Heart left ventricle (tissue), 16 donors: ENCODE data around the gene GALNTL6. TPM values are rescaled to one million over a fixed set of nuclear protein-coding genes. Genes with fewer than 3 reads are reported as not detected.
"Not testable (repeated sequence)": the region's sequence is repeated elsewhere in the genome, so short reads cannot be mapped to it uniquely, and the experiment has no call there.

Experiments used
- ATAC-seq, 4 donors: fragments of 200-7000 bp; cut with Tn5 transposase; one replicate each; pipeline ENCODE4 v1.9.1; 2020 to 2022; ENCODE audit warnings: moderate library complexity in 4 of 4, mild to moderate bottlenecking in 3 of 4, moderate number of reproducible peaks in 1 of 4
- DNase-seq, 5 donors: peaks; one replicate each; pipeline ENCODE4 v3.0.0-alpha.2; 2020
- H3K27ac ChIP-seq, 12 donors: fragments of 200-600 bp; sonication (generic) in 4 of 12; one replicate each; pipeline versions ENCODE4 v1.5.0 to v1.8.0; 2016 to 2022; ENCODE audit warnings: mild to moderate bottlenecking in 2 of 12
- H3K27me3 ChIP-seq, 9 donors: fragments of 200-600 bp; sonication (generic) in 2 of 9; one replicate each; pipeline versions ENCODE4 v1.5.1 to v1.8.0; 2016 to 2022; ENCODE audit warnings: mild to moderate bottlenecking in 3 of 9
- H3K36me3 ChIP-seq, 9 donors: fragments of 200-600 bp; sonication (generic) in 2 of 9; one replicate each; pipeline versions ENCODE4 v1.5.0 to v1.8.0; 2018 to 2022; ENCODE audit warnings: mild to moderate bottlenecking in 2 of 9
- H3K4me1 ChIP-seq, 12 donors: fragments of 200-600 bp; sonication (generic) in 4 of 12; one replicate each; pipeline versions ENCODE4 v1.5.0 to v1.8.0; 2016 to 2022; ENCODE audit warnings: mild to moderate bottlenecking in 3 of 12
- H3K4me3 ChIP-seq, 12 donors: fragments of 200-600 bp; sonication (generic) in 4 of 12; one replicate each; pipeline versions ENCODE4 v1.5.0 to v1.8.0; 2017 to 2022; ENCODE audit warnings: mild to moderate bottlenecking in 9 of 12, moderate library complexity in 4 of 12
- H3K9me3 ChIP-seq, 12 donors: fragments of 200-600 bp; sonication (generic) in 4 of 12; one replicate each; pipeline versions ENCODE4 v1.5.0 to v1.8.0; 2016 to 2022; ENCODE audit warnings: mild to moderate bottlenecking in 1 of 12
- CTCF ChIP-seq, 12 donors: fragments of 200-600 bp; sonication (generic) in 4 of 12; IDR thresholded peaks; one replicate each; pipeline versions ENCODE4 v1.5.0 to v1.8.0; 2018 to 2022; ENCODE audit warnings: antibody characterized with exemption in 12 of 12, mild to moderate bottlenecking in 5 of 12
- POLR2A ChIP-seq, 2 donors: fragments of 450-650 bp; IDR thresholded peaks; one replicate each; pipeline ENCODE4 v1.6.1; 2017; ENCODE audit warnings: antibody characterized with exemption in 2 of 2, mild to moderate bottlenecking in 2 of 2, moderate library complexity in 2 of 2
- WGBS, 4 donors: extraction: QIAGEN DNeasy Blood & Tissue Kit in 2 of 4; methylation state at CpG; one replicate each; pipeline versions ENCODE4 v1.1.5 to v1.1.7; 2013 to 2018; 5-methylcytosine and 5-hydroxymethylcytosine counted together
- intact Hi-C, 10 donors: fragments of 100-400 bp; cut with DNase I; formaldehyde crosslinking; loops; one replicate each; pipeline versions ENCODE4 v1.11.1 to v1.14.2; 2022
- polyA plus RNA-seq, 2 donors: library from polyadenylated mRNA; stranded (reverse); fragments of 200-250 nt; gene quantifications; one replicate each; pipeline ENCODE4 v1.2.3, GENCODE V29; 2013
- total RNA-seq, 9 donors: library from RNA; depleted of rRNA in 2 of 9; stranded (reverse); fragments of >200 nt in 2 of 9; fragmentation: NEBNext Ultra II Directional in 3 of 9; extraction: Animal tissue kit (Norgen Biotek cat#: 25700) in 3 of 9; gene quantifications; one replicate each; pipeline versions ENCODE4 v1.1.0 to v1.2.4, GENCODE V29; 2016 to 2023
- donor health status: ischemic (EF 13 %, LVEDD 7.1; RV severe dilation, severe dysfunction).
- donor health status: healthy with polysubstance abuse.
- donor health status: DM: no; HTN: yes; CAD: no.
- donor health status: DM: no; HTN: no; CAD: no.
- donor health status: ischemic (EF 25% LVEDD 6.9; RV normal size, moderate dysfunction).
- donor health status: ischemic (EF 25% LVEDD 5.7; RV mildly dilated, moderate dysfunction).
- donor health status: healthy.
- donor health status: DM: yes; HTN: yes; CAD: no.
- donor health status: ischemic (EF 35%, LVEDD 5.7; RV mildly dilated, moderate dysfunction).
- donor health status: nonischemic (EF 11% LVEDD 7.7; RV severe dilation, severe dysfunction).
- donor health status: DM: yes; HTN: yes; CAD: no.
- donor health status: PGD.
- donor health status: ischemic (EF 29% LVEDD 5.4; RV normal size, mild dysfunction).
- donor health status: nonischemic (EF 23%, LVEDD 6.1; RV moderate dilation, normal function).

GALNTL6 gene
- total and polyA plus RNA-seq, 11 donors, result 0.33 to 0.52 TPM; not detected in 9

GRCh38 chr4:172900900-172901299, 1087.7 kb downstream of the GALNTL6 start:
- intact Hi-C loops, result no loop called here
- H3K9me3 ChIP-seq, result peaks cover 0 to 9% (median 5%) of the 10 kb centered on the region in 12 donors
- H3K4me1 ChIP-seq, result no peaks in the 10 kb centered on the region
- WGBS, 4 donors, result 47 to 56% (median 52%) methylated on average over 4 of the region's 4 CpGs
- H3K27ac ChIP-seq, result no peak overlapping the region
- no peaks in the 10 kb centered on the region for H3K27me3 ChIP-seq
- DNase-seq (no peak), ATAC-seq (no peak)
- TF ChIP-seq CTCF (IDR thresholded peaks at IDR 0.05) (no peak), POLR2A (IDR thresholded peaks at IDR 0.05) (no peak)
- no peak overlapping the region for H3K4me3 ChIP-seq
- no peaks in the 10 kb centered on the region for H3K36me3 ChIP-seq

- H3K4me1 ChIP-seq, H3K27me3 ChIP-seq, H3K4me3 ChIP-seq, intact Hi-C loops, H3K27ac ChIP-seq, H3K36me3 ChIP-seq, DNase-seq, H3K9me3 ChIP-seq, ATAC-seq: not testable (repeated sequence)
- 78 to 89% (median 81%) methylated on average over 6 to 8 of the region's 8 CpGs for WGBS, 4 donors
Measured at GRCh38 chr4:172912468-172912867, 1099.3 kb downstream of the GALNTL6 start.

- H3K27ac ChIP-seq, H3K4me3 ChIP-seq, DNase-seq, H3K36me3 ChIP-seq, ATAC-seq, H3K27me3 ChIP-seq, H3K4me1 ChIP-seq, intact Hi-C loops: not testable (repeated sequence)
- peaks cover 0 to 10% (median 0%) of the 10 kb centered on the region in 12 donors for H3K9me3 ChIP-seq
- 80 to 89% (median 86%) methylated on average over 3 of the region's 3 CpGs for WGBS, 4 donors
Measured at GRCh38 chr4:172917403-172917802, 1104.2 kb downstream of the GALNTL6 start.

GRCh38 chr4:172919269-172919668, 1106.1 kb downstream of the GALNTL6 start:
- H3K27ac ChIP-seq, result no peak overlapping the region
- WGBS, 4 donors, result 93 to 97% (median 94%) methylated on average over 5 of the region's 5 CpGs
- no peak overlapping the region for H3K4me3 ChIP-seq
- H3K9me3 ChIP-seq, result peaks cover 0 to 10% (median 0%) of the 10 kb centered on the region in 12 donors
- TF ChIP-seq POLR2A (IDR thresholded peaks at IDR 0.05) (no peak), CTCF (IDR thresholded peaks at IDR 0.05) (no peak)
- DNase-seq (no peak), ATAC-seq (no peak)
- no peaks in the 10 kb centered on the region for H3K36me3 ChIP-seq
- no peaks in the 10 kb centered on the region for H3K27me3 ChIP-seq
- intact Hi-C loops, result no loop called here
- no peaks in the 10 kb centered on the region for H3K4me1 ChIP-seq

GRCh38 chr4:172927096-172927814, 1114.1 kb downstream of the GALNTL6 start:
- WGBS, 4 donors, result 68 to 76% (median 75%) methylated on average over 5 of the region's 5 CpGs
- no peak for TF ChIP-seq CTCF (IDR thresholded peaks at IDR 0.05)
- TF ChIP-seq POLR2A (IDR thresholded peaks at IDR 0.05), result no peak
- intact Hi-C loops, result no loop called here
- Histone ChIP-seq H3K9me3 (no peaks in the 10 kb centered on the region), H3K27ac (no peak overlapping the region), H3K27me3 (no peaks in the 10 kb centered on the region), H3K36me3 (no peaks in the 10 kb centered on the region), H3K4me1 (no peaks in the 10 kb centered on the region), H3K4me3 (no peak overlapping the region)
- ATAC-seq, result no peak
- no peak for DNase-seq
